Measurements from ENCODE around the gene TMEM223. TPM values are rescaled to one million over a fixed set of nuclear protein-coding genes. Genes with fewer than 3 reads are reported as not detected.
"Not testable (repeated sequence)": the region's sequence is repeated elsewhere in the genome, so short reads cannot be mapped to it uniquely, and the experiment has no call there.

TMEM223 gene
- total RNA-seq, result 32.8 and 41.3 TPM in 2 replicates

DNA sequence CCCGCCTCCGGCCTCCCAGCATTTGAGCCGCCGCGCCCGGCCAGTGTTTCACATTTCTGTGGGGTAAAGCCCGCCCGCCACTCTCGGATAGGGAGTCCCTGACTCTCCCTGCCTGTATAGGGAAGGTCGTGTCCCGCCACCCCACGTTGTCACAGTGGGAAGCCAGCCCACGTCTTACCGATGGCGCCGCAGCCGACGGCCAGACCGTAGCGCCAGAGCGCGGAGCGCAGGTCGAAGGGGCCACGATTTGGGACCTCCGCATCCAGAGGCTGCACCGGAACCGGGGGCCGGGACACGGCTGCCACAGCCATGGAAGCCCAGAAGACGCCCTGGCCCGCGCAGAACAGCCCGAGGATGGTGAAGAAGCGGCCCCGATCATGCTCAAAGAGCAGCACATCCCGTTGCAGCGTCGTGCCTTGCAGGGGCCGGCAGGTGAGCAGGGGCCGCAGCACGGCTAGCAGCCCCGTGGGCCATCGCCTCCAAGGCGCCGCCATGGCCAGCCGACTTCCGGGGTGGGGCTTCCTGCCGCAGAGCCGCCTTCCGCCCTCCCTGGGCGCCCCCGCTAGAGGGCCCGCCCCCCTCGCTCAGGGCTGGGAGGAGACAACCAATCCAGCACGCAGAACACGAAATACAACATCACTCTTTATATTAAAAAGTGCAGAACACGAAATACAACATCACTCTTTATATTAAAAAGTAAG, at the start of gene TMEM223:
TSS of gene TMEM223 (minus strand) at position 506 of the 701 bp plus-strand sequence. CDS start at position 494, 12 bp downstream.
- no peak for DNase-seq (ENCODE audit: low read depth)
- peaks cover 1% of the 10 kb centered on the region for H3K36me3 ChIP-seq (ENCODE audit: control insufficient read depth, insufficient read depth, low read length)

GRCh38 chr11:62840721-62841360, 49.0 kb upstream of the TMEM223 start:
- DNase-seq (ENCODE audit: low read depth); H3K36me3 ChIP-seq (ENCODE audit: control insufficient read depth, insufficient read depth, low read length); H3K27me3 ChIP-seq (ENCODE audit: control insufficient read depth, insufficient read depth, low read length): not testable (repeated sequence)
- peak overlapping the region; percentile 87 for H3K4me3 ChIP-seq (ENCODE audit: low read depth, low read length)

More for the DNA sequence above, at the start of gene TMEM223:
- Histone ChIP-seq H3K27me3 (ENCODE audit: control insufficient read depth, insufficient read depth, low read length) (no peaks in the 10 kb centered on the region), H3K4me3 (ENCODE audit: low read depth, low read length) (peak within 1 kb of the TSS; percentile 94)
- TF ChIP-seq CTCF (IDR thresholded peaks at IDR 0.05; ENCODE audit: insufficient read depth, low read length, poor library complexity, severe bottlenecking), result no peak

DNA sequence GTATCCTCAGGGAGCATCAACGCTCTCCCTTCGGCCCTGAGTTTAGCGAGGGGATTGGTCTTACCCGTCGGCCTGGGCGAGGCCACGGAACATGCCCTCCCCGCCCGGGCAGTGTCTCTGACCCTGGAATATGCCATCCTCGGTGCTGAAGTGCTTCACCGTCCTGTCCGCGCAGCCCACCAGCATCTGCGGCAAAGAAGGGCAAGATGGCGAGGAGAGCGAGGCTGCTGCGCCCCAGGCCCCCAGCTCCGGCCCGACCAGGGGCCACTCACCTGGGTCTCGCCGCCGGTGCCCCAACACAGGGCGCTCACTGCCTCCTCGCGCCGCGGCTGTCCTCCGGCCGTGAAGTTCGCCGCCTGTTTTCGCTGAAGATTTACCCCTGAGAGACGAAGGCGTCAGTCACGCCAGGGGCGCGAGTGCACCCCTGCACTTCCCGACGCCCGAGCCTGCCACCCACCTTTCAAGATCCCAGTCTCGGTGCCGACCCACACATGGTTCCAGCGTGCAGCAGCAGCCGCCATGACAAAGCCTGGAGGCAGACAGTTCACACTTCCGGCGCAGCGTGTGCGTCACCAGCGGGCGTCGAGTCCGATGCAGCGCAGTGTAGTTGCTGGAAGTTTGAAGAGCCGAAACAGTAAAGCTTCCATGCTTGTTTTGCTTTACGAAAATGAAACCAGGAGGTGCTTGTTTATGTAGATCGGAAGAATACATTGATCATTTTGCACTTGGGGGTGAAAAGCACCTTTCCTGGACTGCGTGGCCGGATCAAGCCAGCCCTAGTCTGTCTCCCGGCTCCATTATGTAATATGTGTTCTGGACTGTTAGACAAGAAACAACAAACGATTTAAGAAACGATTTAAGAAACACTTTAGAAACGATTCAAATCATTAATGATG, 47.5 kb upstream of the TMEM223 start, which contains the start of gene WDR74:
TSS of gene WDR74 (minus strand) at position 541 of the 896 bp plus-strand sequence. CDS start at position 521, 20 bp downstream.
- peak; percentile 73 for DNase-seq (ENCODE audit: low read depth)
- peaks cover 2% of the 10 kb centered on the region for H3K36me3 ChIP-seq (ENCODE audit: control insufficient read depth, insufficient read depth, low read length)
- peak within 1 kb of the TSS; percentile 87 for H3K4me3 ChIP-seq (ENCODE audit: low read depth, low read length)
- TF ChIP-seq CTCF (IDR thresholded peaks at IDR 0.05; ENCODE audit: insufficient read depth, low read length, poor library complexity, severe bottlenecking), result no peak
- no peaks in the 10 kb centered on the region for H3K27me3 ChIP-seq (ENCODE audit: control insufficient read depth, insufficient read depth, low read length)

DNA sequence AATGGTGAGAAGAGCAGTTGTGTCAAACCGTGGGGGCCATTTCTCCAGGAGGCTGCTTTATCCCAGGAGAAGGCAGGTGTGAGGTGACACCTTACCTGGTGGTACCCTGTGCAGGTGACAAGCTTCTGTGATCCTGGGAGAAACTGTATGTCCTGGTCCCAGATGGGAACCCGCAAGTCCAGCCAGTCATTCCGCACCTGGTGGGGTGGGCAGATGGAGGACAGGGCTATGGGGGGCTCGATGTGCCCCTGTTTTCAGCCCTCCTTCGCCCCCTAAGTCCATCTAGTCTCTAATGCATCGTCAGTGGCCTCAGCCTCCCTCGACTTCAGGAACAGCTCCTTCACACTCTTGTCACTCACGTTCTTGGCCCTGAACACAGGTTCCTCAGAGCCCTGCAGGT, 43.5 kb upstream of the TMEM223 start:
- Histone ChIP-seq H3K27me3 (ENCODE audit: control insufficient read depth, insufficient read depth, low read length) (no peaks in the 10 kb centered on the region), H3K36me3 (ENCODE audit: control insufficient read depth, insufficient read depth, low read length) (peaks cover 2% of the 10 kb centered on the region), H3K4me3 (ENCODE audit: low read depth, low read length) (no peak overlapping the region)
- TF ChIP-seq CTCF (IDR thresholded peaks at IDR 0.05; ENCODE audit: insufficient read depth, low read length, poor library complexity, severe bottlenecking), result no peak
- no peak for DNase-seq (ENCODE audit: low read depth)

GRCh38 chr11:62832336-62833234, 40.8 kb upstream of the TMEM223 start, which contains the start of gene TEX54:
TEX54 (minus strand) TSS chr11:62832841.
- Histone ChIP-seq H3K4me3 (ENCODE audit: low read depth, low read length) (peak within 1 kb of the TSS; percentile 81), H3K36me3 (ENCODE audit: control insufficient read depth, insufficient read depth, low read length) (peaks cover 3% of the 10 kb centered on the region), H3K27me3 (ENCODE audit: control insufficient read depth, insufficient read depth, low read length) (no peaks in the 10 kb centered on the region)
- no peak for TF ChIP-seq CTCF (IDR thresholded peaks at IDR 0.05; ENCODE audit: insufficient read depth, low read length, poor library complexity, severe bottlenecking)
- no peak for DNase-seq (ENCODE audit: low read depth)
